Activated CD4-positive, alpha-beta memory T cell treated with anti-CD3 and anti-CD28 coated beads, Interleukin-2, amount 10 ng/mL, durations not matched to agents 7 days and 5 days (primary cell): Measurements from ENCODE around the gene KIAA0232. TPM values are rescaled to one million over a fixed set of nuclear protein-coding genes. Genes with fewer than 3 reads are reported as not detected.

ENCODE experiments used
- CTCF ChIA-PET: fragments of 350-600 bp; sonication (Branson Sonifier 250); formaldehyde crosslinking; loops from one replicate; lab custom pipeline; 2021; ENCODE audit warnings: antibody characterized with exemption, inconsistent platforms; lab: Charles Lee
- POLR2A ChIA-PET: fragments of 350-600 bp; sonication (Branson Sonifier 250); formaldehyde crosslinking; loops from one replicate; lab custom pipeline; 2021; ENCODE audit warnings: antibody characterized with exemption; lab: Charles Lee
- DNase-seq: peaks from one replicate; pipeline ENCODE4 v3.0.0-alpha.2; 2020
- H3K27ac Mint-ChIP-seq: one replicate; pipeline ENCODE4 v1.8.0; 2021; ENCODE audit warnings: mild to moderate bottlenecking, mixed read lengths
- H3K27me3 Mint-ChIP-seq: one replicate; pipeline ENCODE4 v1.8.0; 2021; ENCODE audit warnings: mixed read lengths
- H3K36me3 Mint-ChIP-seq: one replicate; pipeline ENCODE4 v1.8.0; 2021; ENCODE audit warnings: low read depth, mixed read lengths
- H3K4me1 Mint-ChIP-seq: one replicate; pipeline ENCODE4 v1.8.0; 2021; ENCODE audit warnings: mixed read lengths
- H3K4me3 Mint-ChIP-seq: one replicate; pipeline ENCODE4 v1.8.0; 2021; ENCODE audit warnings: mild to moderate bottlenecking, mixed read lengths
- H3K9me3 Mint-ChIP-seq: one replicate; pipeline ENCODE4 v1.8.0; 2021; ENCODE audit warnings: mixed read lengths
- total RNA-seq, 2 experiments: library from RNA; stranded (reverse); gene quantifications; one replicate each; pipeline ENCODE4 v1.2.3, GENCODE V29; 2021

The KIAA0232 gene
- total RNA-seq, 2 experiments from 2014 or later = 23.2 to 24.1 TPM

GRCh38 chr4:6763330-6763851 lies 19.1 kb upstream of the KIAA0232 start:
- Mint-ChIP-seq H3K27me3 (peaks cover 13% of the 10 kb centered on the region), H3K9me3 (no peaks in the 10 kb centered on the region), H3K36me3 (no peaks in the 10 kb centered on the region), H3K4me3 (no peak overlapping the region), H3K4me1 (no peaks in the 10 kb centered on the region), H3K27ac (no peak overlapping the region)
- no peak for DNase-seq
- POLR2A ChIA-PET = no interaction called here
- CTCF ChIA-PET = no interaction called here

GRCh38 chr4:6764976-6765620 lies 17.4 kb upstream of the KIAA0232 start:
- Mint-ChIP-seq H3K27ac (no peak overlapping the region), H3K4me1 (peaks cover 12% of the 10 kb centered on the region), H3K36me3 (no peaks in the 10 kb centered on the region), H3K4me3 (no peak overlapping the region), H3K9me3 (no peaks in the 10 kb centered on the region), H3K27me3 (peaks cover 11% of the 10 kb centered on the region)
- CTCF ChIA-PET = no interaction called here
- DNase-seq = no peak
- POLR2A ChIA-PET = no interaction called here

GRCh38 chr4:6765703-6766102 lies 16.8 kb upstream of the KIAA0232 start:
- ChIA-PET CTCF (no interaction called here), POLR2A (no interaction called here)
- no peak overlapping the region for H3K27ac Mint-ChIP-seq
- H3K36me3 Mint-ChIP-seq = no peaks in the 10 kb centered on the region
- H3K9me3 Mint-ChIP-seq = no peaks in the 10 kb centered on the region
- H3K27me3 Mint-ChIP-seq = peaks cover 11% of the 10 kb centered on the region
- H3K4me1 Mint-ChIP-seq = peaks cover 12% of the 10 kb centered on the region
- DNase-seq = no peak
- no peak overlapping the region for H3K4me3 Mint-ChIP-seq

- Mint-ChIP-seq H3K36me3 (no peaks in the 10 kb centered on the region), H3K27me3 (peaks cover 16% of the 10 kb centered on the region), H3K27ac (no peak overlapping the region), H3K9me3 (no peaks in the 10 kb centered on the region), H3K4me3 (no peak overlapping the region), H3K4me1 (peaks cover 12% of the 10 kb centered on the region)
- no peak for DNase-seq
- ChIA-PET POLR2A (interaction anchor here (2.4 kb wide), 1 partner anchor 15 kb away, joined by 14 read pairs; the partner anchor contains the start of gene KIAA0232), CTCF (interaction anchor here (0.7 kb wide), 1 partner anchor 20 kb away, joined by 3 read pairs; no protein-coding TSS in a partner anchor)
Observed at GRCh38 chr4:6767386-6767747, 15.2 kb upstream of the KIAA0232 start.

- no peak overlapping the region for H3K4me3 Mint-ChIP-seq
- no peaks in the 10 kb centered on the region for H3K9me3 Mint-ChIP-seq
- H3K27ac Mint-ChIP-seq = no peak overlapping the region
- H3K27me3 Mint-ChIP-seq = peaks cover 16% of the 10 kb centered on the region
- no peaks in the 10 kb centered on the region for H3K36me3 Mint-ChIP-seq
- H3K4me1 Mint-ChIP-seq = peaks cover 12% of the 10 kb centered on the region
- ChIA-PET CTCF (interaction anchor here (0.8 kb wide), 1 partner anchor 14 kb away, joined by 3 read pairs; the partner anchor contains the start of gene KIAA0232), POLR2A (interaction anchor here (2.4 kb wide), 1 partner anchor 15 kb away, joined by 14 read pairs; the partner anchor contains the start of gene KIAA0232)
- DNase-seq = no peak
Observed at GRCh38 chr4:6767748-6768538, 14.6 kb upstream of the KIAA0232 start.

- DNase-seq = no peak
- POLR2A ChIA-PET = interaction anchor here (2.4 kb wide), 1 partner anchor 14 kb away, joined by 14 read pairs; the partner anchor contains the start of gene KIAA0232
- H3K4me3 Mint-ChIP-seq = no peak overlapping the region
Observed at GRCh38 chr4:6768539-6768905, 14.0 kb upstream of the KIAA0232 start.

GRCh38 chr4:6769233-6769988 lies 13.1 kb upstream of the KIAA0232 start:
- H3K27me3 Mint-ChIP-seq = peaks cover 19% of the 10 kb centered on the region
- POLR2A ChIA-PET = interaction anchor here (1.0 to 2.4 kb wide), 2 partner anchors 9 to 13 kb away, joined by 5 to 14 read pairs; partner anchors contain the start of gene KIAA0232
- DNase-seq = no peak
- no peak overlapping the region for H3K4me3 Mint-ChIP-seq
- no peaks in the 10 kb centered on the region for H3K9me3 Mint-ChIP-seq
- no peaks in the 10 kb centered on the region for H3K36me3 Mint-ChIP-seq
- CTCF ChIA-PET = interaction anchor here (0.6 to 0.8 kb wide), 3 partner anchors 13 to 326 kb away, joined by 3 to 4 read pairs (median 3); partner anchors contain the start of gene KIAA0232
- no peak overlapping the region for H3K27ac Mint-ChIP-seq
- peaks cover 12% of the 10 kb centered on the region for H3K4me1 Mint-ChIP-seq

More at GRCh38 chr4:6768539-6768905, 14.0 kb upstream of the KIAA0232 start:
- no peaks in the 10 kb centered on the region for H3K9me3 Mint-ChIP-seq
- H3K27ac Mint-ChIP-seq = no peak overlapping the region
- peaks cover 12% of the 10 kb centered on the region for H3K4me1 Mint-ChIP-seq
- CTCF ChIA-PET = interaction anchor here (0.8 kb wide), 1 partner anchor 14 kb away, joined by 3 read pairs; the partner anchor contains the start of gene KIAA0232
- H3K27me3 Mint-ChIP-seq = peaks cover 17% of the 10 kb centered on the region
- no peaks in the 10 kb centered on the region for H3K36me3 Mint-ChIP-seq

GRCh38 chr4:6769989-6770420 lies 12.5 kb upstream of the KIAA0232 start:
- Mint-ChIP-seq H3K9me3 (no peaks in the 10 kb centered on the region), H3K27ac (no peak overlapping the region), H3K36me3 (no peaks in the 10 kb centered on the region), H3K27me3 (peaks cover 17% of the 10 kb centered on the region), H3K4me3 (no peak overlapping the region), H3K4me1 (peaks cover 14% of the 10 kb centered on the region)
- no peak for DNase-seq
- CTCF ChIA-PET = interaction anchor here (0.6 kb wide), 2 partner anchors 104 to 325 kb away, joined by 3 to 4 read pairs; no protein-coding TSS in a partner anchor
- POLR2A ChIA-PET = interaction anchor here (0.9 to 1.0 kb wide), 2 partner anchors 8 to 74 kb away, joined by 4 to 5 read pairs; no protein-coding TSS in a partner anchor

GRCh38 chr4:6770581-6771228 lies 11.8 kb upstream of the KIAA0232 start:
- ChIA-PET POLR2A (interaction anchor here (0.9 to 1.0 kb wide), 2 partner anchors 7 to 75 kb away, joined by 4 to 5 read pairs; no protein-coding TSS in a partner anchor), CTCF (no interaction called here)
- no peak overlapping the region for H3K4me3 Mint-ChIP-seq
- no peaks in the 10 kb centered on the region for H3K9me3 Mint-ChIP-seq
- H3K27ac Mint-ChIP-seq = no peak overlapping the region
- H3K36me3 Mint-ChIP-seq = no peaks in the 10 kb centered on the region
- DNase-seq = no peak
- peaks cover 18% of the 10 kb centered on the region for H3K4me1 Mint-ChIP-seq
- H3K27me3 Mint-ChIP-seq = peaks cover 21% of the 10 kb centered on the region

GRCh38 chr4:6771229-6771671 lies 11.3 kb upstream of the KIAA0232 start:
- Mint-ChIP-seq H3K27ac (no peak overlapping the region), H3K27me3 (peaks cover 18% of the 10 kb centered on the region), H3K4me3 (no peak overlapping the region), H3K36me3 (no peaks in the 10 kb centered on the region), H3K4me1 (peaks cover 18% of the 10 kb centered on the region), H3K9me3 (no peaks in the 10 kb centered on the region)
- POLR2A ChIA-PET = no interaction called here
- no peak for DNase-seq
- CTCF ChIA-PET = no interaction called here

GRCh38 chr4:6772223-6772928 lies 10.2 kb upstream of the KIAA0232 start:
- peaks cover 20% of the 10 kb centered on the region for H3K27me3 Mint-ChIP-seq
- no peaks in the 10 kb centered on the region for H3K9me3 Mint-ChIP-seq
- no peak for DNase-seq
- no peak overlapping the region for H3K4me3 Mint-ChIP-seq
- peaks cover 25% of the 10 kb centered on the region for H3K4me1 Mint-ChIP-seq
- no peak overlapping the region for H3K27ac Mint-ChIP-seq
- no peaks in the 10 kb centered on the region for H3K36me3 Mint-ChIP-seq
- CTCF ChIA-PET = no interaction called here
- POLR2A ChIA-PET = no interaction called here
